Stimulated activated CD4-positive, alpha-beta T cell treated with anti-CD3 and anti-CD28 coated beads, Interleukin-1b, Interleukin-23, amount 100 ng/mL, for 24 hours (primary cell): Measurements from ENCODE around the gene KRT26.

Source experiments
- DNase-seq, 4 experiments: peaks; one replicate each; pipeline ENCODE4 v3.0.0-alpha.2; 2020; ENCODE audit warnings: low read depth in 4 of 4, low spot score in 1 of 4

KRT26 gene

DNA sequence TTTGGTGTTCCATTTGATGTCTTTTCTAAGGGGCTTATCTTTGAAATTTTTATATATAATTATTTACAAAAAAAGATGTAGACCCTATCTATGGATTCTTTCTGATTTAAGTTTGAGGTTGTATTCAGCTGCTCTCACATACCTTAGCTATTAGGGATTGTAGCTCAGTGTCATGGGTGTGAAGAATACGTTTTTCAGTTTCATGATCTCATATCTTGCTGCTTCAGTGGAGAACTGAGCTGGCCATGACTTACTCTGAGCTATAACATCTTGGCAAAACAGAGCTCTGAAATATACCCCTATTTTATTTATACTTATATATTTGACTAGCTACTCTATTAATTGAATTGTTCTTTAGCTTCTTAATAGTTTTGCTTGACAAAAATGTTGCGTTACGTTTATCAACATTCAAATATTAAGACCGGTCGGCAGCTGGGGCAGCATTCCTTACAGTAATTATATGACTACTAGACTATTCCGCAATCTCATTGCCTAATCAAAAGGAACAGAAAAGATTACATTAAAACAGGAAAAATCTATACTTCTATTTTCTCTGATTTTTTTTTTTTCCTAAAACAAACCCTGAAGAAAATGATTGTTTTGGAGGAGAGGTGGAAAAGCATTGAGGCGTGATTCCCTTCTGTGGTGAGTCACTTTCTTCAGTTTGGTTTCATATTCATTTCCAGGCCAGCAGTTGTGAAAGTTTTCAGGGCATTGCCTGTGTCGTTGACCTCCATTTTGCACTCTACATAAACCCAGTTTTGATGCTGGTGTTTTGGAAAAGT is 44.4 kb downstream of the KRT26 start:
- DNase-seq = no peak

DNA sequence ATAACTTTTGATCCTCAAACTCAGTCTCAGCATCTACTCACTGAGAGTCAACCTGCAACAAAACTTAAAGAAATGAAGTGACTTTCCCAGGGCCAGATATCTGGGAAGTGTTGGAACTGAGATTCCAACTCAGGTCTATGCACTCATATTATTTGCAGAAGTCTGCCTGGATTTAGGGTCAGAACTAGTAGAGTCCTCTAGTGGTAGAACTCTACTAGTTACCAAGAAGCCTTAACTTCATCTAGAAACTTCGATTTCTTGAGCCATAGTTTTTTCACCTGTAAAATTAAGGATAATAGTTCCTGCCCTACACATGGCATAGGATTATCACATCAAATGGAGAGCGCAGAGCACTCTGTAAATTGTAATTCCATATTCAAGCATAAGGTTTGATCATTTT is 45.1 kb downstream of the KRT26 start:
- DNase-seq = no peak

- DNase-seq = no peak
Observed at GRCh38 chr17:40724656-40725055, 47.3 kb downstream of the KRT26 start.

- DNase-seq = no peak
Observed at GRCh38 chr17:40722241-40722640, 49.8 kb downstream of the KRT26 start.

GRCh38 chr17:40720899-40721298 is 51.1 kb downstream of the KRT26 start:
- no peak for DNase-seq

- DNase-seq = no peak
Observed at GRCh38 chr17:40718930-40719329, 53.1 kb downstream of the KRT26 start.

DNA sequence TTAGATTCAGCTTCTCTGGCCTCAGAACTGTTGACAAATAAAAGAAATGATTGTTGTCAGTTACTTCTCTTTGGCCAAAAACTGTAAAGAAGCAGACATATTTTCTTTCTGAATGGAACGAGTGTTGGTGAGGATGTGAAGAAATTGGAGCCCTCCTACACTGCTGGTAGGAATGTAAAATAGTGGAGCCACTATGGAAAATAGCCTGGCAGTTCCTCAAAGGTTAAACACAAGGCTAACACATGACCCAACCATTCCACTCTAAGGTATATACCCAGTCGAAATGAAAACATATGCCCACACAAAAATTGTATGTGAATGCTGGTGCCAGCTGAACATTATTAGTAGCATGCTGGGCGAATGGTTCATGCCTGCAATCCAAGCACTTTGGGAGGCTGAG is 54.2 kb downstream of the KRT26 start:
- no peak for DNase-seq
